Activated CD4-positive, alpha-beta memory T cell treated with anti-CD3 and anti-CD28 coated beads for 36 hours (primary cell): ENCODE measurements around the gene DOK6. TPM values are rescaled to one million over a fixed set of nuclear protein-coding genes. Genes with fewer than 3 reads are reported as not detected.
"Not testable (repeated sequence)": the region's sequence is repeated elsewhere in the genome, so short reads cannot be mapped to it uniquely, and the experiment has no call there.

Source experiments
- CTCF ChIA-PET: fragments of 350-600 bp; sonication (Branson Sonifier 250); formaldehyde crosslinking; loops from one replicate; lab custom pipeline; 2021; ENCODE audit warnings: antibody characterized with exemption, inconsistent platforms; lab: Charles Lee
- POLR2A ChIA-PET: fragments of 350-600 bp; sonication (Branson Sonifier 250); formaldehyde crosslinking; loops from one replicate; lab custom pipeline; 2021; ENCODE audit warnings: antibody characterized with exemption; lab: Charles Lee
- DNase-seq: peaks from one replicate; pipeline ENCODE4 v3.0.0-alpha.2; 2020
- H3K27ac Mint-ChIP-seq: one replicate; pipeline ENCODE4 v1.8.0; 2021; ENCODE audit warnings: mixed read lengths
- H3K27me3 Mint-ChIP-seq: one replicate; pipeline ENCODE4 v1.8.0; 2021; ENCODE audit warnings: mixed read lengths
- H3K36me3 Mint-ChIP-seq: one replicate; pipeline ENCODE4 v1.8.0; 2021; ENCODE audit warnings: mixed read lengths
- H3K4me1 Mint-ChIP-seq: one replicate; pipeline ENCODE4 v1.8.0; 2021; ENCODE audit warnings: low read depth, mixed read lengths
- H3K4me3 Mint-ChIP-seq: one replicate; pipeline ENCODE4 v1.8.0; 2021; ENCODE audit warnings: mild to moderate bottlenecking, mixed read lengths
- H3K9me3 Mint-ChIP-seq: one replicate; pipeline ENCODE4 v1.8.0; 2021; ENCODE audit warnings: mixed read lengths
- intact Hi-C: fragments of 100-400 bp; cut with micrococcal nuclease; formaldehyde crosslinking; loops from one replicate; pipeline ENCODE4 v1.15.1; 2023
- total RNA-seq, 2 experiments: library from RNA; stranded (reverse); gene quantifications; one replicate each; pipeline ENCODE4 v1.2.3, GENCODE V29; 2021

Gene DOK6
- total RNA-seq, 2 experiments from 2014 or later: not detected

DNA sequence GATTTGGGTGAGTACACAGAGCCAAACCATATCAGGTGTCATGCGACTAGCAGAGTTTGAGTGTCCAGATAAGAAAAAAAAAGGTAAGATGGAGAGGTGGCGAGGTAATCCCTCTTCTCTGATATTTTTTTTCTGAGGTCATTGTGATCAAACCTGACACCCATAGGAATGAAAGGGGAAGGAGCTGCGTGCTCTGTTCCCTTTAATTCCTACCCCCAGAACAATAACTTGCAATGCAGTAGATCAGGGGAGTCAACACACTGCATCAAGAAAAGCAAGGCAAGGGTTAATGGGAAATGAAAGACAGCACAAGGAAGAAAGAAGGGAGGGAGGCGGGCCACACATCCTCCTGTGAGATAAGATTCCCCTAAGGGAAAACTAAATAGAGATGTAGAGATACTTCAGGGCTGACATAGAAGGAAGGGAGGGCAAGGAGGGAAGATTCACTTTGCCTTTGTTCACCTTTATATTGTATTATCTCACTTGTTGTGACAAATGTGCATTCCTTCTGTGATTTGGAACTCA is 414.2 kb downstream of the DOK6 start:
- no peak for DNase-seq
- POLR2A ChIA-PET: no interaction called here
- H3K27ac Mint-ChIP-seq: no peak overlapping the region
- H3K4me1 Mint-ChIP-seq: peaks cover 3% of the 10 kb centered on the region
- H3K36me3 Mint-ChIP-seq: peaks cover 29% of the 10 kb centered on the region
- intact Hi-C loops: no loop called here
- H3K27me3 Mint-ChIP-seq: no peaks in the 10 kb centered on the region
- no peak overlapping the region for H3K4me3 Mint-ChIP-seq
- CTCF ChIA-PET: no interaction called here
- peaks cover 2% of the 10 kb centered on the region for H3K9me3 Mint-ChIP-seq

DNA sequence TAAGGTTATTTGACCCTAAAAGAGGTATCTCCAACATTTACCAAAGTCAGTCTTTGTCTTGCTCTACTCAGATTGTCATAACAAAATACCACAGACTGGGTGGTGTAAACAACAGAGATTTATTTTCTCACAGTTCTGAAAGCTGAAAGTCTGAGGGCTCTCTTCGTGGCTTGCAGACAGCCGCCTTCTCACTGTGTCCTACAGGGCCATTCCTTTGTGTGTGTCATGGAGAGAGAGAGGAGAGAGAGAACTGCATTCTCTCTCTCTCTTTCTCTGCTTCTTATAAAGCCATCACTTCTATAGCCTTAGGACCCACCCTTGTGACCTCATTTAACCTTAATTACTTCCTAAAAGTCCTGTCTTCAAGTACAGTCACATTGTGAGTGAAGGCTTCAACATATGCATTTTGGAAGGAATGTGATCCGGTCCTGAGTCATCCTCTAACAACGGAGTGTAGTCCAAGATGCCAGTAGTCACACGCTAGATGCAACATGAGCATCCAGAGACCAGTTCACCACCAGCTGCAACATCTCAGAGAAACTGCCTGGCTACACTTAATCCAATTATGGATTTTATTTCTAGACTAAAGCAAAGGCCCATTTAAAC is 416.8 kb downstream of the DOK6 start:
- no peaks in the 10 kb centered on the region for H3K4me1 Mint-ChIP-seq
- H3K36me3 Mint-ChIP-seq: peaks cover 37% of the 10 kb centered on the region
- peaks cover 13% of the 10 kb centered on the region for H3K9me3 Mint-ChIP-seq
- POLR2A ChIA-PET: no interaction called here
- no peak for DNase-seq
- CTCF ChIA-PET: no interaction called here
- no peaks in the 10 kb centered on the region for H3K27me3 Mint-ChIP-seq
- H3K4me3 Mint-ChIP-seq: no peak overlapping the region
- no peak overlapping the region for H3K27ac Mint-ChIP-seq
- intact Hi-C loops: no loop called here

DNA sequence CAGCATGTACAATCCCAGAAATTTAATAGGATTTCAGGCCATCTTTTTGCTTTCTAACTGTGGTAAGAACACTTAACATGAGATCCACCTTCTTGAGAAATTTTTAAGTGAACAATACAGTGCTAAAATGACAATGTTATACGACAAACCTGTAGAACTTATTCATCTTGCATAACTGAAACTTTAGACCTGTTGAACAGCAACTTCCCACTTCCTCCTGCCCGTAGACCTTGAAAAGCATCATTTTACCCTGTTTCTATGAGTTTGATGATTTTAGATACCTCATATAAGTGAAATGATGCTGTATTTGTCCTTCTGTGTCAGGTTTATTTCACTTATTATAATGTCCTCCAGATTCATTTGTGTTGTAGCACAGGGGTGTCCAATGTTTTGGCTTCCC is 418.8 kb downstream of the DOK6 start:
- Mint-ChIP-seq H3K27ac (no peak overlapping the region), H3K36me3 (peaks cover 38% of the 10 kb centered on the region), H3K4me1 (no peaks in the 10 kb centered on the region), H3K9me3 (peaks cover 19% of the 10 kb centered on the region), H3K4me3 (no peak overlapping the region), H3K27me3 (no peaks in the 10 kb centered on the region)
- intact Hi-C loops: no loop called here
- CTCF ChIA-PET: no interaction called here
- no peak for DNase-seq
- POLR2A ChIA-PET: no interaction called here

DNA sequence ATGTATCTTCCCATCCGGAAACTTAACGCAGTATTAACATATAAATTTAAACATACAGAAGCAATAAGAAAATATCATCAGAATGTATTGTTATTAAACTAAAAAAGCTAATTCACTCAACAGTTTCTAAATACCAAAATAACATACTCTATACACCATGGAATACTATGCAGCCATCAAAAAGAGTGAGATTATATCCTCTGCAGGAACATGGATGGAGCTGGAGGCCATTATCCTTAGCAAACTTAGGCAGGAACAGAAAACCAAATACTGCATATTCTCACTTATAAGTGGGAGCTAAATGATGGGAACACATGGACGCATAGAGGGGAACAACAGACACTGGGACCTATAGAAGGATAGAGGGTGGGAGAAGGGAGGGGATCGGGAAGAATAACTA is 419.9 kb downstream of the DOK6 start:
- H3K9me3 Mint-ChIP-seq: peaks cover 19% of the 10 kb centered on the region
- no peak overlapping the region for H3K27ac Mint-ChIP-seq
- H3K4me3 Mint-ChIP-seq: no peak overlapping the region
- ChIA-PET CTCF (no interaction called here), POLR2A (no interaction called here)
- H3K4me1 Mint-ChIP-seq: no peaks in the 10 kb centered on the region
- no peaks in the 10 kb centered on the region for H3K27me3 Mint-ChIP-seq
- intact Hi-C loops: no loop called here
- peaks cover 37% of the 10 kb centered on the region for H3K36me3 Mint-ChIP-seq
- no peak for DNase-seq

DNA sequence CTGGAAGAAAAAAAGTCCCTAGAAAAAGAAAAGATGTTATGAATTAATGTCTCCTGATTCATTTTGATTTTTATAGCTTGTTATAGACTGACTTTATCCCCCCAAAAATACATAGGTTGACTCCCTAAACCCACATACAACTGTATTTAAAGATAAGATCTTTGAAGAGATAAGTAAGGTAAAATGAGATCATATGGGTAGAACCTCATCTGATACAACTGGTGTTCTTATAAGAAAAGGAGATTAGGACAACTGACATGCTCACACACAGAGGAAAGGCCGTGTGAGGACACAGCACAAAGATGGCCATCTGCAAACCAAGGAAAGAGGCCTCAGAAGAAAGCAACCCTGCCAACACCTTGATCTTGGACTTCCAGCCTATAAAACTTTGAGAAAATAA is 429.5 kb downstream of the DOK6 start:
- POLR2A ChIA-PET: no interaction called here
- CTCF ChIA-PET: interaction anchor here (0.7 kb wide), 1 partner anchor 257 kb away, joined by 3 read pairs; no protein-coding TSS in a partner anchor

DNA sequence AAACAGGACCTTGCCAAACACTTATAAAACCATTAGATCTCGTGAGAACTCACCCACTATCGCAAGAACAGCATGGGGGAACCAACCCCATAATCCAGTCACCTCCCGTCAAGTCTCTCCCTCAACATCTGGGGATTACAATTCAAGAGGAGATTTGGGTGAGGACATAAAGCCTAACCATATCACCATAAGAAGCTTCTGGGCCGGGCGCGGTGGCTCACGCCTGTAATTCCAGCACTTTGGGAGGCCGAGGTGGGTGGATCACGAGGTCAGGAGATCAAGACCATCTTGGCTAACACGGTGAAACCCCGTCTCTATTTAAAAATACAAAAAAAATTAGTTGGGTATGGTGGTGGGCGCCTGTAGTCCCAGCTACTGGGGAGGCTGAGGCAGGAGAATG is 434.3 kb downstream of the DOK6 start:
- H3K4me3 Mint-ChIP-seq, DNase-seq, CTCF ChIA-PET, POLR2A ChIA-PET, H3K9me3 Mint-ChIP-seq, intact Hi-C loops, H3K27me3 Mint-ChIP-seq, H3K27ac Mint-ChIP-seq, H3K4me1 Mint-ChIP-seq: not testable (repeated sequence)
- peaks cover 37% of the 10 kb centered on the region for H3K36me3 Mint-ChIP-seq

More for the DNA sequence above, 429.5 kb downstream of the DOK6 start:
- Mint-ChIP-seq H3K4me1 (no peaks in the 10 kb centered on the region), H3K27ac (no peak overlapping the region), H3K36me3 (peaks cover 36% of the 10 kb centered on the region), H3K4me3 (no peak overlapping the region), H3K27me3 (no peaks in the 10 kb centered on the region), H3K9me3 (no peaks in the 10 kb centered on the region)
- intact Hi-C loops: no loop called here
- DNase-seq: no peak

DNA sequence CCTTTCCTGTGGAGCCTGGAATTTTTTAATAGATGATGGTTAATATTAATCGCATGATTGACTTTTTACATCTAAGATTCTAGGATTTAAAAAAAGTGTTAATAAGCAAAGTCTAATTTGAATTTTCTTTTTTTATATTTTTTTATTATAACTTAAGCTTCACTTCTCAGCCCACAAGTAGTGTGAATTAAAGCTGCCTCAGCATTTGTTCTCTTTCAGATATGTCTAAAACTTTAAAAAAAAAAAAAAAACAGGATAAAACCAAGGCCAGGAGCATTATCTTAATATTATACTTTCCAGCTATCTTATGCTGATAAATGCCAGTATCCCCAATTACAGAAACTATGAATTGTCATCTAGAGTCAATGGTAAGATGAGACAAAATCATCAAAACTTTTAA is 437.3 kb downstream of the DOK6 start:
- Mint-ChIP-seq H3K27ac (no peak overlapping the region), H3K36me3 (peaks cover 13% of the 10 kb centered on the region), H3K4me1 (no peaks in the 10 kb centered on the region), H3K4me3 (no peak overlapping the region), H3K27me3 (no peaks in the 10 kb centered on the region), H3K9me3 (no peaks in the 10 kb centered on the region)
- intact Hi-C loops: no loop called here
- DNase-seq: no peak
- POLR2A ChIA-PET: no interaction called here
- CTCF ChIA-PET: no interaction called here

DNA sequence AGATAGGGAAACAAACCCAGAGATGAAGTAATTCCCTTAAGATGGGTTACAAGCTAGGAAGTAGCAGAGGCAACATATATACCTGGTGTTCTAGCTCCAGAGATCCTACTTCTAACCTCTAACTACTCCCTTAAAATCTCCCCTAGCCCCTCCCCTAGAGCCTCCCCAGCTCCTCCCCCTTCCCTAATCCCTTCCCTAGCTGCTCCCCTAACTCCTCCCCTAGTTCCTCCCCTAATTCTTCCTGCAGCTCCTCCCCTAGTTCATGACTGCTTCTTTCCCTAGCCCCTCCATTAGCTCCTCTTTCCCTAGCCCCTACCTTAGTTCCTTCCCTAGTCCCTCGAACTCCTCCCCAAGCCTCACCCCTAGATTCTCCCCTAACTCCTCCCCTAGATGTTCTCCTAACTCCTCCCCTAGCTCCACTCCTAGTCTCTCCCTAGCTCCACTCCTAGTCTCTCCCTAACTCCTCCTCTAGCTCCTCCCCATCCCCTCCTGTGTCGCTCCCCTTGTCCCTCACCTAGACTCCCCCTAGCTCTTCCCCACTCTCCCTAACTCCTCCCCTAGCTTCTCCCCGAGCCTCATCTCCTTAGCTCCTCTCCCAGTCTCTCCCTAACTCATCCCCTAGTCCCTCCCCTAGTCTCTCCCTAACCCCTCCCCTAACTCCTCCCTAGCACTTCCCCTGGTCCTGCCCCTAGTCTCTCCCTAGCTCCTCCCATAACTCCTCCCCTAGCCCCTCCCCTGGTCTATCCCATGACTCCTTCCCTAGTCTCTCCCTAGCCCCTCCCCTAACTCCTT is 438.1 kb downstream of the DOK6 start:
- Mint-ChIP-seq H3K4me1 (no peaks in the 10 kb centered on the region), H3K36me3 (peaks cover 13% of the 10 kb centered on the region), H3K4me3 (no peak overlapping the region), H3K27me3 (no peaks in the 10 kb centered on the region), H3K9me3 (no peaks in the 10 kb centered on the region), H3K27ac (no peak overlapping the region)
- ChIA-PET POLR2A (no interaction called here), CTCF (no interaction called here)
- intact Hi-C loops: no loop called here
- peak; percentile 44 for DNase-seq

DNA sequence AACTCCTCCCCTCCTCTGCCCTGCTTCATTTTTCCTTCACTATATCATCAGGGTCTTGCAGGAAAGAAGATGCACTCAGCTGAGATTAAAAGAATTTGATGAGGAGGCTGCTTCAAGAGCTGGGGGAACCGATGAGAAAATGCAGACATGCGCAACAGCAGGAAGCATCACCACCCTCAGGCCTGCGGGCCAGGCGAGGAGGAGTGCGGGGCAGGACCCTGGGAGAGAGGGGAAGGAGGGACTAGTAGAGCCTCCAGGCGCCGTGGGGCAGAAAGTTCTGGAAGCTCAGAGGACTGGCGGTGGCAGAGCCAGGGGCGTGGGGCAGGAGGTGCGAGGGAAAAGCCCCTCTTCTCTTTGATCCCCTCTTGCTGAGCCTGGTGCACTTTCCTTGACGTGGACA is 438.8 kb downstream of the DOK6 start:
- Mint-ChIP-seq H3K27ac (no peak overlapping the region), H3K27me3 (no peaks in the 10 kb centered on the region), H3K36me3 (peaks cover 13% of the 10 kb centered on the region), H3K4me1 (no peaks in the 10 kb centered on the region), H3K4me3 (no peak overlapping the region), H3K9me3 (no peaks in the 10 kb centered on the region)
- intact Hi-C loops: no loop called here
- POLR2A ChIA-PET: no interaction called here
- CTCF ChIA-PET: no interaction called here
- no peak for DNase-seq

DNA sequence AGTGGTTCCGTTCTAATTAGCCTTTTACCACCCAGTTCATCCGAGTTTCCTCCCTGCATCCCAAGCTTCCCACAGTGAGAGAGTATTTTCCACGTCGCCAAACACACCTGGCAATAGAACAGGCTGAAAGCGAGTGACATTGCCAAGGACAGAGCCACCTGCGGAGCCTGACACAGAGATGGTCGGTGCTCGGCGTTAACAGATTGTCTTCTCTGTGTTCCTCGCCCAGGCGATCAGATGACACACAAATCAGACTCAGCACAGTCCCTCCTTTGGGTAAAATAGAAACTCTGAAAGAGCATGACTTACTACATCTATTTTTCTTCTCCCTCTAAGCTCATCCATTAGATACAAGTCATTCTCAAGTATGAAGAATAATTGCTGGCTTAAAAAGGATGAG is 439.3 kb downstream of the DOK6 start:
- ChIA-PET CTCF (interaction anchor here (1.0 to 1.4 kb wide), 3 partner anchors 117 to 246 kb away, joined by 3 to 4 read pairs (median 4); no protein-coding TSS in a partner anchor), POLR2A (interaction anchor here (0.6 kb wide), 1 partner anchor 10 kb away, joined by 5 read pairs; no protein-coding TSS in a partner anchor)
- no peak for DNase-seq
- H3K27ac Mint-ChIP-seq: no peak overlapping the region
- H3K9me3 Mint-ChIP-seq: no peaks in the 10 kb centered on the region
- H3K27me3 Mint-ChIP-seq: no peaks in the 10 kb centered on the region
- peaks cover 13% of the 10 kb centered on the region for H3K36me3 Mint-ChIP-seq
- H3K4me1 Mint-ChIP-seq: no peaks in the 10 kb centered on the region
- intact Hi-C loops: loop anchor here (10.0 kb wide), 1 partner anchor 235 kb away; no protein-coding TSS in a partner anchor
- H3K4me3 Mint-ChIP-seq: no peak overlapping the region

DNA sequence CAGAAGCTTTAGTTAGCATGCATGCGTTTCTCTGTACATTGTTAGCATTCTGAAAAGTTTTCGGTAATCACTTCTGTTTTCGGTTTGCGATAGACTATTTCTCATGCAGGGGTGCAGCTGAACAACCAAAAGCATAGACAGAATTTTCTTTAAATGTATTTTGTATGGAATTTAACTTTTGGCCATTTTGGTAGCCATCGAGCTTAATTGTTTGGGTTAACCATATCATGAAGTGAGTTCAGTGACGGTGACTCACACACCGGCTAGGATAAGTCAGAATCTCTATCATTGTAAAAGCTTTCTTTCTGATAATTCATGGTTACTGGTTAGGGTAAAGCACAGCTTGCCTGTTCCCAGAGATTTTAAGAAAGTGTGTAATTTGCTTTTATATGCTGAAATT is 439.8 kb downstream of the DOK6 start:
- Mint-ChIP-seq H3K4me3 (no peak overlapping the region), H3K9me3 (no peaks in the 10 kb centered on the region), H3K27ac (no peak overlapping the region), H3K27me3 (no peaks in the 10 kb centered on the region), H3K36me3 (peaks cover 12% of the 10 kb centered on the region), H3K4me1 (no peaks in the 10 kb centered on the region)
- DNase-seq: no peak
- POLR2A ChIA-PET: interaction anchor here (0.6 kb wide), 3 partner anchors 8 to 146 kb away, joined by 3 to 5 read pairs (median 3); no protein-coding TSS in a partner anchor
- intact Hi-C loops: loop anchor here (10.0 kb wide), 1 partner anchor 234 kb away; no protein-coding TSS in a partner anchor
- CTCF ChIA-PET: interaction anchor here (1.0 to 1.4 kb wide), 3 partner anchors 116 to 245 kb away, joined by 3 to 4 read pairs (median 4); no protein-coding TSS in a partner anchor

DNA sequence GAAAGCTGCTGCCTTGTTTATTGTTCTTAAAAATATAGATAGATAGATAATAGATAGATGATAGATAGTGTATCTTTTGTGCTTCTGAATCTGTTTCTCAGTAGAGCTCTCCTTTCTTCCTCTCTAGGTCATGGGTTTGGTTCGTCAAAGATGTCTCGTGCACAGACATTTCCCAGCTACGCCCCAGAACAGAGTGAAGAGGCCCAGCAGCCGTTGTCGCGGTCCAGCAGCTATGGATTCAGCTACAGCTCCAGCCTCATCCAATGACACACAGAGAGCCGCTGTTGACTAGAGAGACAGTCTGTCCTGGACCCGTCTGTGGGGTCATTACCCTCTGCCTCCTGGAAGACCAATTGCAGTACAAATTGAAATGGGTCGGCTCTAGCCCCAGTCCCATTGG is 440.4 kb downstream of the DOK6 start:
- Mint-ChIP-seq H3K4me3 (no peak overlapping the region), H3K27me3 (no peaks in the 10 kb centered on the region), H3K27ac (no peak overlapping the region), H3K36me3 (peaks cover 10% of the 10 kb centered on the region), H3K9me3 (no peaks in the 10 kb centered on the region), H3K4me1 (no peaks in the 10 kb centered on the region)
- no peak for DNase-seq
- intact Hi-C loops: loop anchor here (10.0 kb wide), 1 partner anchor 234 kb away; no protein-coding TSS in a partner anchor
- POLR2A ChIA-PET: interaction anchor here (0.6 kb wide), 1 partner anchor 8 kb away, joined by 3 read pairs; no protein-coding TSS in a partner anchor
- CTCF ChIA-PET: interaction anchor here (1.0 to 1.4 kb wide), 3 partner anchors 115 to 245 kb away, joined by 3 to 4 read pairs (median 4); no protein-coding TSS in a partner anchor
